Measurements from ENCODE around the gene FXYD1. TPM values are rescaled to one million over a fixed set of nuclear protein-coding genes. Genes with fewer than 3 reads are reported as not detected.
"Not testable (repeated sequence)": the region's sequence is repeated elsewhere in the genome, so short reads cannot be mapped to it uniquely, and the experiment has no call there.

The FXYD1 gene
- total RNA-seq, 1 donor from 2014 or later = 7.8 TPM

DNA sequence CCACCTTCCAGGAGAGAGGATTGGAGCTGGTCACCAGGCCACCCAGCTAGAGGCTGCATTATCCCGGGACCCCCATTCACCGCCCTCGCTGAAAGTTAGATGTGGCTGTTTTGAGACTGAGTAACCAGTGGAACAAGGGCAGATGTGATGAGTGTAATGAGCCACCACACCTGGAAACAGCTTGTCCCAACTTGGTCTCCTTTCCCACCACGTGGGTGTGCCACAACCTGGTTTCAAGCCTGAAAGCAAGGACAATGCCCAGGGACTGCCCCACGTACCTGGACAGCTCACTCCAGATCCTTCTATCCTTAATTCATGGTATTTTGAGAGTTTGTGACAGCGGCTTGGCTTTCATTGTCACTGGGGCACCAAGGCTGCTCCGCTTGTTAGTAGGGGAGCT is 10.8 kb upstream of the FXYD1 start:
- H3K4me1 Mint-ChIP-seq (ENCODE audit: low read depth) = peaks cover 10% of the 10 kb centered on the region
- H3K27ac Mint-ChIP-seq (ENCODE audit: unreplicated experiment) = no peak overlapping the region
- no peak for TF ChIP-seq CTCF (IDR thresholded peaks at IDR 0.05)
- no peaks in the 10 kb centered on the region for H3K36me3 Mint-ChIP-seq (ENCODE audit: low read depth)
- no peak for DNase-seq (ENCODE audit: low spot score)
- peaks cover 6% of the 10 kb centered on the region for H3K27me3 Mint-ChIP-seq (ENCODE audit: low read depth)
- no peaks in the 10 kb centered on the region for H3K9me3 Mint-ChIP-seq (ENCODE audit: low read depth)
- no peak overlapping the region for H3K4me3 Mint-ChIP-seq (ENCODE audit: unreplicated experiment)

DNA sequence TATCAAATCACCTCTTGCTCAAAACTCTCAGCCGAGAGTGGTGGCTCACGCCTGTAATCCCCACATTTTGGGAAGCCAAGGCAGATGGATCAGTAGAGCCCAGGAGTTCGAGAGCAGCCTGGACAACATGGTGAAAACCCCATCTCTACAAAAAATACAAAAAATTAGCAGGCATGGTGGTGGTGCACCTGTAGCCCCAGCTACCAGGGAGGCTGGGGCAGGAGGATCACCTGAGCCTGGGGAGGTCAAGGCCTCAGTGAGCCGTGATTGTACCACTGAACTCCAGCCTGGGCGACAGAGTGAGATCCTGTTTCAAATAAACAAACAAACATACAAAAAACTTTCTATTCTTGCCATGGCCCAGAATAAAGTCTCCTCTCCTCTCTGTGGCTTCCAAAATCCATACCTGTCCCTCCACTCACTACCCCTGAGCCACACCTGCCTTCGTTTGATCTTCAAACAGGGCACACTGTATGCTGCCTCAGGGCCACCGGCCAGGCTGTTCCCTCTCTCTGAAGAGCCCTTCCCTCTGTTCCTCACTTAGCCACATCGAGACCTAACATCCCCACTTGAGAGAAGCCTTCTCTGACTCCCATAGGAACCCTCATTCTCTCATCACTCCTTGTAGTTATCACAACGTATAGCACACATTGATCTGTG is 10.1 kb upstream of the FXYD1 start:
- no peaks in the 10 kb centered on the region for H3K36me3 Mint-ChIP-seq (ENCODE audit: low read depth)
- H3K4me1 Mint-ChIP-seq (ENCODE audit: low read depth) = peaks cover 8% of the 10 kb centered on the region
- no peak overlapping the region for H3K4me3 Mint-ChIP-seq (ENCODE audit: unreplicated experiment)
- TF ChIP-seq CTCF (IDR thresholded peaks at IDR 0.05) = no peak
- H3K9me3 Mint-ChIP-seq (ENCODE audit: low read depth) = no peaks in the 10 kb centered on the region
- H3K27ac Mint-ChIP-seq (ENCODE audit: unreplicated experiment) = no peak overlapping the region
- DNase-seq (ENCODE audit: low spot score) = no peak
- H3K27me3 Mint-ChIP-seq (ENCODE audit: low read depth) = peaks cover 6% of the 10 kb centered on the region

DNA sequence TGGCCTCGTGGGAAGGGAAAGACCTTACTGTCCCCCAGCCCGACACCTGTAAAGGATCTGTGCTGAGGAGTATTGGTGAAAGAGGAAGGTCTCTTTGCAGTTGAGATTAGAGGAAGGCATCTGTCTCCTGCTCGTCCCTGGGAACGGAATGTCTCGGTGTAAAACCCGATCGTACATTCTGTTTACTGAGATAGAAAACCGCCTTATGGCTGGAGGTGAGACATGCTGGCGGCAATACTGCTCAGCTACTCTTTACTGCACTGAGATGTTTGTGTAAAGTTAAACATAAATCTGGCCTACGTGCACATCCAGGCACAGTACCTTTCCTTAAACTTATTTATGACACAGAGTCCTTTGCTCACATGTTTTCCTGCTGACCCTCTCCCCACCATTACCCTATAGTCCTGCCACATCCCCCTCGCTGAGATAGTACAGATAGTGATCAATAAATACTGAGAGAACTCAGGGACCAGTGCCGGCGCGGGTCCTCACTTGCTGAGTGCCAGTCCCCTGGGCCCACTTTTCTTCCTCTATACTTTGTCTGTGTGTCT is 8.8 kb upstream of the FXYD1 start:
- not testable (repeated sequence) for H3K4me3 Mint-ChIP-seq (ENCODE audit: unreplicated experiment); DNase-seq (ENCODE audit: low spot score); H3K27me3 Mint-ChIP-seq (ENCODE audit: low read depth); H3K9me3 Mint-ChIP-seq (ENCODE audit: low read depth); H3K27ac Mint-ChIP-seq (ENCODE audit: unreplicated experiment); H3K4me1 Mint-ChIP-seq (ENCODE audit: low read depth); H3K36me3 Mint-ChIP-seq (ENCODE audit: low read depth)

DNA sequence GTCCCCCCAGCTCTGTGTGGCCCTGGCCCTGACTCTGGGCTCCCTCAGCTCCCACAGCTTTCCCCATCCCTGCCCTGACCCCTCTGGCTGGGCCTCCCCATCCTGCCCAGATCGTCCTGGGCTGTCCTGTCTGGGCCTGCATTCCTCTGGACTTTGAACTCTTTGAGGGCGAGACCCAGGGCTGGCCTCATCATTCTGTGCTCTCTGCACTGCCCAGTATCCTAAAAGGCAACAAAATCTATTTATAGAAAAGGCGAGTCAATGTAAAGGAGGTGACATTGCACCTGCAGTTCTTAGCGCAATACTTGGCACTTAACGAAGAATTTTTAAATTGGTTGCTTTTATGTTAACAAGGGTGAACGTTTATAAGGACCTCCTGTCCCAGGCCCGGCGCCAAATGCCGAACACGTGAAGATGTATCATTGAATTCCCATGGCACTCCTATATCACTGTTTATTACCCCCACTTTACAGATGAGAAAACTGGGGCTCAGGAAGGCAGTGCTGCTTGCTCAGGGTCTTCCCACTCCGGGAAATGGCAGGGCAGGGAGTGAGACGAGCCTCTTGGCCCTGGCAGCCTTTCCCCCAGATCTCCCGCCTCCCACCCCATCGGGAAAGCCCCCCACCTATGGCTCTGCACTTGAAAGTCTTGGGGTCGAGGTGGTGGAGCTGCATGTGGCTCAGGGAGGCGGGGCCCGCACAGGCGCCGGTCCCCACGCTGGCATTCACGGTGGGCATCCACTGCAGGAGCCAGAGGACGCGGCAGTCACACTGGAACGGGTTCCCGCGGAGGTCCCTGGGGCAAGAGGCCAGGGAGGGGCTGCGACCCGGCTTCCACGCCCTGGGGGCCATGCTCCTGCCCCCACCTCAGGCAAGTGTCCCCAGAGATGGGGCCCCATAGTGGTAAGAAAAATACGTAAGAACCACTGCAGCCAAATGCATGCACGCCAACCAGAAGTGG is 7.6 kb upstream of the FXYD1 start:
- Mint-ChIP-seq H3K27me3 (ENCODE audit: low read depth) (peaks cover 7% of the 10 kb centered on the region), H3K4me1 (ENCODE audit: low read depth) (peaks cover 10% of the 10 kb centered on the region), H3K27ac (ENCODE audit: unreplicated experiment) (no peak overlapping the region), H3K9me3 (ENCODE audit: low read depth) (no peaks in the 10 kb centered on the region), H3K36me3 (ENCODE audit: low read depth) (no peaks in the 10 kb centered on the region), H3K4me3 (ENCODE audit: unreplicated experiment) (no peak overlapping the region)
- TF ChIP-seq CTCF (IDR thresholded peaks at IDR 0.05) = no peak
- DNase-seq (ENCODE audit: low spot score) = no peak

- Mint-ChIP-seq H3K9me3 (ENCODE audit: low read depth) (no peaks in the 10 kb centered on the region), H3K4me1 (ENCODE audit: low read depth) (peaks cover 10% of the 10 kb centered on the region), H3K27ac (ENCODE audit: unreplicated experiment) (no peak overlapping the region), H3K4me3 (ENCODE audit: unreplicated experiment) (no peak overlapping the region), H3K36me3 (ENCODE audit: low read depth) (no peaks in the 10 kb centered on the region), H3K27me3 (ENCODE audit: low read depth) (peaks cover 7% of the 10 kb centered on the region)
- TF ChIP-seq CTCF (IDR thresholded peaks at IDR 0.05) = no peak
- no peak for DNase-seq (ENCODE audit: low spot score)
Observed at GRCh38 chr19:35132254-35132653, 6.4 kb upstream of the FXYD1 start.

Measured in chondrocyte (in vitro differentiated cells).